ENCODE results near the gene TRIM58.

- TF ChIP-seq, protein P1, sequence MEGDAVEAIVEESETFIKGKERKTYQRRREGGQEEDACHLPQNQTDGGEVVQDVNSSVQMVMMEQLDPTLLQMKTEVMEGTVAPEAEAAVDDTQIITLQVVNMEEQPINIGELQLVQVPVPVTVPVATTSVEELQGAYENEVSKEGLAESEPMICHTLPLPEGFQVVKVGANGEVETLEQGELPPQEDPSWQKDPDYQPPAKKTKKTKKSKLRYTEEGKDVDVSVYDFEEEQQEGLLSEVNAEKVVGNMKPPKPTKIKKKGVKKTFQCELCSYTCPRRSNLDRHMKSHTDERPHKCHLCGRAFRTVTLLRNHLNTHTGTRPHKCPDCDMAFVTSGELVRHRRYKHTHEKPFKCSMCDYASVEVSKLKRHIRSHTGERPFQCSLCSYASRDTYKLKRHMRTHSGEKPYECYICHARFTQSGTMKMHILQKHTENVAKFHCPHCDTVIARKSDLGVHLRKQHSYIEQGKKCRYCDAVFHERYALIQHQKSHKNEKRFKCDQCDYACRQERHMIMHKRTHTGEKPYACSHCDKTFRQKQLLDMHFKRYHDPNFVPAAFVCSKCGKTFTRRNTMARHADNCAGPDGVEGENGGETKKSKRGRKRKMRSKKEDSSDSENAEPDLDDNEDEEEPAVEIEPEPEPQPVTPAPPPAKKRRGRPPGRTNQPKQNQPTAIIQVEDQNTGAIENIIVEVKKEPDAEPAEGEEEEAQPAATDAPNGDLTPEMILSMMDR (IDR thresholded peaks at IDR 0.05), result no peak
- no peak for TF ChIP-seq POLR2AphosphoS5 (IDR thresholded peaks at IDR 0.05)
Measured at GRCh38 chr1:247895976-247896375, 39.0 kb downstream of the TRIM58 start.

Data from suprapubic skin (tissue), 3 donors.